OCI-LY3 (cell line): ENCODE measurements around the gene DEXI.

Source experiments
- H2AFZ ChIP-seq: fragments of 200-600, 300-600 bp; shearing (Covaris generic); 2 replicates; pipeline ENCODE4 v1.6.0; 2014; ENCODE audit warnings: antibody characterized with exemption, low read depth, low read length
- H3K27ac ChIP-seq: fragments of 200-600, 300-600 bp; sonication (generic); 2 replicates; pipeline ENCODE4 v1.5.1; 2014; ENCODE audit warnings: mild to moderate bottlenecking, low read length, moderate library complexity, mixed read lengths
- H3K27me3 ChIP-seq: fragments of 200-600, 300-600 bp; sonication (generic); 2 replicates; pipeline ENCODE4 v1.6.1; 2014; ENCODE audit warnings: low read depth, low read length, mixed read lengths
- H3K36me3 ChIP-seq: fragments of 200-600, 300-600 bp; sonication (generic); replicated peaks from 2 replicates; pipeline ENCODE3; 2014; ENCODE audit warnings: low read depth, low read length, mixed read lengths
- H3K4me1 ChIP-seq: fragments of 300-600, 200-600 bp; sonication (generic); 2 replicates; pipeline ENCODE4 v1.6.1; 2014; ENCODE audit warnings: low read length, mixed read lengths
- H3K4me2 ChIP-seq: fragments of 200-600, 300-600 bp; sonication (generic); 2 replicates; pipeline ENCODE4 v1.6.1; 2014; ENCODE audit warnings: low read length, mixed read lengths
- H3K4me3 ChIP-seq: fragments of 300-600, 200-600 bp; sonication (generic); 2 replicates; pipeline ENCODE4 v1.5.1; 2014; ENCODE audit warnings: antibody characterized with exemption, mild to moderate bottlenecking, low read length, moderate library complexity
- H3K79me2 ChIP-seq: fragments of 300-600, 200-600 bp; shearing (Covaris generic); 2 replicates; pipeline ENCODE4 v1.6.1; 2014; ENCODE audit warnings: mild to moderate bottlenecking, low read length, mixed read lengths
- H3K9ac ChIP-seq: fragments of 300-600, 200-600 bp; shearing (Covaris generic); 2 replicates; pipeline ENCODE4 v1.6.0; 2014; ENCODE audit warnings: mild to moderate bottlenecking, low read length, moderate library complexity
- H3K9me3 ChIP-seq: fragments of 200-600, 300-600 bp; shearing (Covaris generic); 2 replicates; pipeline ENCODE4 v1.6.1; 2014; ENCODE audit warnings: low read length, mixed read lengths; ENCODE audit not compliant: insufficient read depth
- H4K20me1 ChIP-seq: fragments of 200-600, 300-600 bp; sonication (generic); 2 replicates; pipeline ENCODE4 v1.6.1; 2016; ENCODE audit warnings: low read length, mixed read lengths; ENCODE audit not compliant: insufficient read depth
- EZH2phosphoT487 ChIP-seq: fragments of 200-600 bp; shearing (Covaris generic); IDR thresholded peaks from 2 replicates; pipeline ENCODE4 v1.6.1; 2018; ENCODE audit warnings: antibody characterized with exemption, mixed run types, low read depth
- TF ChIP-seq, protein P1 (sequence below): fragments of 200-600, 300-600 bp; sonication (generic); IDR thresholded peaks from 2 replicates; pipeline ENCODE4 v1.5.1; 2014; ENCODE audit warnings: antibody characterized with exemption, low read length, low read depth

The DEXI gene

DNA sequence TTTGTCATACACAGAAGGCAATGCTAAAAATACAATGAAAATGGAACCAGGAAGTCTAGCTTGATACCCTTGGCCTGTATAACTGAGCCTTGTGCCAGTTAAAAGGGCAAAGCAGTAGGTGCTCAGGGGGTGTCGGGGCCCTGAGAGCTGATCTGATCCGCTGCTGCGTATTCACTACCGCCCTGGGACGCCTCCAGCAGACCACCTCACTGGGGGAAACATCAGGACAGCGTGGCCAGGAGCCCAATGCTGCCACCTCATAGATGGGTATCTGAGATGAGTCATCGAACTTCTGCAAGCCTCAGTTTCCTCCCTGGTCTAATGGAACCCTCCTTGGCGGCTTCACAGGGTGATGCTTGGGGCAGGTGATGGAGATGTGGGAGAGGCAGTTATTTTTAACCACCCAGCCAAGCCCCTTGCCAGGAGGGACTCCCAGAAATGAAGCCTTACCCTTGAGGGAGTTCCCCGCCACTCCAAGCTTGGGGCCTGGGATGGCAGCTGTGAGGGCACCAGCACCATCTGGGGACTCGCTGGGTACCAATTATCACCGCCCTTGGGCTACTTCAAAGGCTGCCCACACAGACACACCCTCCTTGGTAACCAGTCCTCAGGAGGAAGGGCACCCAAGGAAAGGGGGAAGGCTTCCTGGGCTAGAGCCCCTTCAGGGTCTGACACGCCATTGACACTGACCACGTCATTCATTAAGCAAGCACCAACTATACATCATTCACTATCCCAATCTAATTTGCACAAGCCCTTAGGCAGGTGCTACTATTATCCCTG is 7.8 kb downstream of the DEXI start:
- H3K4me3 ChIP-seq: no peak overlapping the region
- H3K4me2 ChIP-seq: no peak overlapping the region
- H4K20me1 ChIP-seq: peaks cover 24% of the 10 kb centered on the region; the same call in 1 of the 2 replicates
- no peak overlapping the region for H2AFZ ChIP-seq
- H3K9me3 ChIP-seq: no peaks in the 10 kb centered on the region
- peaks cover 13% of the 10 kb centered on the region for H3K79me2 ChIP-seq
- no peak overlapping the region for H3K9ac ChIP-seq
- no peaks in the 10 kb centered on the region for H3K27me3 ChIP-seq
- H3K27ac ChIP-seq: no peak overlapping the region
- TF ChIP-seq EZH2phosphoT487: no peak
- TF ChIP-seq, protein P1, sequence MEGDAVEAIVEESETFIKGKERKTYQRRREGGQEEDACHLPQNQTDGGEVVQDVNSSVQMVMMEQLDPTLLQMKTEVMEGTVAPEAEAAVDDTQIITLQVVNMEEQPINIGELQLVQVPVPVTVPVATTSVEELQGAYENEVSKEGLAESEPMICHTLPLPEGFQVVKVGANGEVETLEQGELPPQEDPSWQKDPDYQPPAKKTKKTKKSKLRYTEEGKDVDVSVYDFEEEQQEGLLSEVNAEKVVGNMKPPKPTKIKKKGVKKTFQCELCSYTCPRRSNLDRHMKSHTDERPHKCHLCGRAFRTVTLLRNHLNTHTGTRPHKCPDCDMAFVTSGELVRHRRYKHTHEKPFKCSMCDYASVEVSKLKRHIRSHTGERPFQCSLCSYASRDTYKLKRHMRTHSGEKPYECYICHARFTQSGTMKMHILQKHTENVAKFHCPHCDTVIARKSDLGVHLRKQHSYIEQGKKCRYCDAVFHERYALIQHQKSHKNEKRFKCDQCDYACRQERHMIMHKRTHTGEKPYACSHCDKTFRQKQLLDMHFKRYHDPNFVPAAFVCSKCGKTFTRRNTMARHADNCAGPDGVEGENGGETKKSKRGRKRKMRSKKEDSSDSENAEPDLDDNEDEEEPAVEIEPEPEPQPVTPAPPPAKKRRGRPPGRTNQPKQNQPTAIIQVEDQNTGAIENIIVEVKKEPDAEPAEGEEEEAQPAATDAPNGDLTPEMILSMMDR: no peak
- H3K4me1 ChIP-seq: peaks cover 7% of the 10 kb centered on the region; the same call in 1 of the 2 replicates
- peaks cover 34% of the 10 kb centered on the region for H3K36me3 ChIP-seq

DNA sequence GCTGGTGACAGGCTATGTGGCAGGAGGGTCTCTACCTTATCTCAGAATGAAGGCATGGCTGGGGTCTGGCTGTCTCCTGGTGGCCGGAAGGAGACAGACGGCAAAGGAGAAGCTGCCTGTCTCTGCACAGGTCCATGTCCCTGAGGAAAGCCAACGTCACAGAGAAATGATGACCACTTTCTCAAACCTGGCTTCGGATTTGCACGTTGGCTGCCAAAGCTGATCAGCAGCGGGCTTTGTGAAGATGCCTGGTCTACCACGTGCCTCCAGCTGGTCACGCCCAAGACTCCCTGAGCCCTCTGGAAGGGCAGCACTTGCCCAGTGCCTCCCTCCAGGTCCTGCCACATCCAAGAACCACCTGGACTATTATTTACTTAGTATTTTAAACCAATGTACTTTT is 8.4 kb downstream of the DEXI start:
- H3K9ac ChIP-seq: no peak overlapping the region

DNA sequence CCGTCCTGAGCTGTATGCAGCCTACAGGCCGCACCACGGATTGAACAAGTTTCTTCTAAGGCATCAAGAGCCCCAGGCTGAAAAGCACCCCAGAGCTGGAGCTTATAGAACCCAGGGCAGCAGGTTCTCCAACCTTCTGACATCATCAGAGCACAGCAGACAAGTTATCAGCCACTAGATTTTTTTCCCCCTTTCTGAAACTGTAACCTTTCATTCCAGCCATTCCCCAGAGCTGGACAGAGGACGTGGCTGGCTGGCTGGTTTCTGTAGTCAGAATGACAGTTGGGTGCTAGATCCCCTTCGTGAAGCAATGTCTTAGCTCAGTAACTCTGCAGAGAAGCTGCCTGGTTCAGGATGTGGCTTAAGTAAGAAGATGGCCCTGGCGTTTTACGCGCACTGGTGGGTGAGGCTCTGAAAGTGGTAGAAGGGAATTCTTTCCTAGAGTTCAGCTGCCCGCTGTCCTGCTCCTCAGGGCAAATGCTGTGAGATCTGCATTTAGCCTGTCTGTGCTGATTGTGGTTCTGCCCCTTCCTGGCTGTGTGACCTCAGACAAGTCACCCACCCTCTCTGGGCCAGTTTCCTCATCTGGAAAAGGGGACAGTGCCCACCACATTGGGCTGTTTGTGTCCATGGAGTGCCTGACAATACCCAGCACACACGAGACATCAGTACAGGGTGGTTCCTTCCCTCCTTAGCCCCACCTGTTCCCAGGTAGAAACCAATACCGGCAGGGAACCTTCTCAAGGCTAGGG is 9.1 kb downstream of the DEXI start:
- no peak overlapping the region for H2AFZ ChIP-seq
- no peak overlapping the region for H3K27ac ChIP-seq
- H3K4me3 ChIP-seq: no peak overlapping the region
- TF ChIP-seq EZH2phosphoT487: no peak
- TF ChIP-seq, protein P1: no peak
- H3K79me2 ChIP-seq: 0 out of 2 replicates have a peak, but pooled peaks cover 4% of the 10 kb centered on the region
- peaks cover 19% of the 10 kb centered on the region; the same call in 1 of the 2 replicates for H4K20me1 ChIP-seq
- H3K27me3 ChIP-seq: no peaks in the 10 kb centered on the region
- H3K4me2 ChIP-seq: no peak overlapping the region
- H3K4me1 ChIP-seq: 0 out of 2 replicates have a peak, but pooled peaks cover 9% of the 10 kb centered on the region
- H3K9me3 ChIP-seq: no peaks in the 10 kb centered on the region
- H3K36me3 ChIP-seq: peaks cover 21% of the 10 kb centered on the region
- no peak overlapping the region for H3K9ac ChIP-seq

More for the DNA sequence above, 8.4 kb downstream of the DEXI start:
- no peak overlapping the region for H2AFZ ChIP-seq
- H3K4me2 ChIP-seq: no peak overlapping the region
- H3K79me2 ChIP-seq: peaks cover 9% of the 10 kb centered on the region; the same call in 1 of the 2 replicates
- no peak overlapping the region for H3K27ac ChIP-seq
- no peaks in the 10 kb centered on the region for H3K9me3 ChIP-seq
- peaks cover 28% of the 10 kb centered on the region for H3K36me3 ChIP-seq
- no peaks in the 10 kb centered on the region for H3K27me3 ChIP-seq
- TF ChIP-seq, protein P1: no peak
- no peak for TF ChIP-seq EZH2phosphoT487
- peaks cover 9% of the 10 kb centered on the region; the same call in 1 of the 2 replicates for H3K4me1 ChIP-seq
- H3K4me3 ChIP-seq: no peak overlapping the region
- H4K20me1 ChIP-seq: peaks cover 19% of the 10 kb centered on the region; the same call in 1 of the 2 replicates
